K562 treated with DMSO at 1 percent for 24 hours (cell line): ENCODE data around the gene PCDH10. TPM values are rescaled to one million over a fixed set of nuclear protein-coding genes. Genes with fewer than 3 reads are reported as not detected.

Experiments
- total RNA-seq: library from RNA; unstranded; fragments of 300-600 nt; gene quantifications from 2 replicates; pipeline ENCODE4 v1.2.3, GENCODE V29; 2022; ENCODE audit warnings: low read depth; ENCODE audit not compliant: insufficient read depth

The PCDH10 gene
- 1.0 and 1.1 TPM in 2 replicates for total RNA-seq

DNA sequence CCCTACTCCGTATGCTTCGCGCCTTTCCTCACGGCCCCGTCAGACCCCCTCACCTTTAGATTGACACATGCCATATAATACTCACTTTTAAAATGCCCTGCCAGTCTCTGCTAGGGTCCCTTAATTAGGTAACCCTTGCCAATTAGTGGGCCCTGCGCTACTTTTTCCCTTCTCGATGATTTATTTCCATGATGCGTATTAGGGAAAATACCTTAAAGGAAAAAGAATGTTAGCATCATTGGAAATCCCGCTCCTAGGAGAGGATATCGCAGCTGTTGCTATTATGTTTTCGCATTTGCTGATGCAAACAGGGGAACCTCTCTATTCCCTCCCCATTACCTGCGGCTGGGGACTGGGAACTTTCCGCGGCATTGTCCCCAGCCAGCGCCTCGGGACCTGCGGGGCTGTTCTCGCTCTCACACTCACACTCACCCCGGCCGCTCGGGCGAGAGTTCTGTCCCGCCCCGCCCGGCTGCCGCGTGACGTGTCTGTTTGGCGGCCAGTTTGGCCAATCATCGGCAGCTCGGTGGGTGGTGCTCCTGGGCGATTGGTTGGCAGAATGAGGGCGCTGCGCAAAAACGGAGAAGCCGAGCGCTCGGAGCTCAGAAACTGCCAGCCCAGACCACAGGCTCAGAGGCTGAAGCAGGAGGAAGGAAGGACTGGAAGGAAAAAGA lies at the start of gene PCDH10:
PCDH10 (plus strand) TSS at position 605 of the 674 bp plus-strand sequence. CDS start 847 bp downstream, outside the sequence.

